IMR-90 (cell line): ENCODE results near the gene CHD9. TPM values are rescaled to one million over a fixed set of nuclear protein-coding genes. Genes with fewer than 3 reads are reported as not detected.

Source experiments
- ATAC-seq: fragments of 200-7000 bp; cut with Tn5 transposase; 2 replicates; pipeline ENCODE4 v1.9.1; 2020; ENCODE audit warnings: low read depth, mild to moderate bottlenecking, moderate library complexity
- BruUV-seq: library from RNA; stranded (reverse); fragments of 400-500 nt; replicated peaks from 2 replicates; lab custom pipeline; 2021; lab: Mats Ljungman, UMichigan
- CTCF ChIA-PET: fragments of 300-600 bp; formaldehyde crosslinking; extraction: SDS; loops from one replicate; lab custom pipeline; 2021; ENCODE audit warnings: antibody characterized with exemption; lab: Yijun Ruan, JAX
- POLR2A ChIA-PET: fragments of 300-600 bp; sonication (Branson Sonifier 250); formaldehyde crosslinking; loops from one replicate; lab custom pipeline; 2022; ENCODE audit warnings: antibody characterized with exemption; ENCODE audit not compliant: unreplicated experiment; lab: Charles Lee
- DNase-seq: peaks from one replicate; pipeline ENCODE4 v3.0.0; 2013
- H2AFZ ChIP-seq: replicated peaks from 2 replicates; pipeline ENCODE3; 2013; ENCODE audit warnings: low read length, mild to moderate bottlenecking; ENCODE audit not compliant: poor library complexity
- H2AK5ac ChIP-seq: 2 replicates; pipeline ENCODE4 v1.6.1; 2013; ENCODE audit warnings: low read depth, low read length, inconsistent platforms
- H2AK9ac ChIP-seq: replicated peaks from 2 replicates; pipeline ENCODE3; 2013; ENCODE audit warnings: mild to moderate bottlenecking, low read depth, low read length, moderate library complexity; ENCODE audit not compliant: poor library complexity
- H2BK120ac ChIP-seq: 2 replicates; pipeline ENCODE4 v1.6.1; 2013; ENCODE audit warnings: low read depth, low read length, inconsistent platforms
- H2BK15ac ChIP-seq: 3 replicates; pipeline ENCODE4 v1.6.1; 2013; ENCODE audit warnings: low read depth, low read length, inconsistent platforms
- H2BK20ac ChIP-seq: 2 replicates; pipeline ENCODE4 v1.6.1; 2013; ENCODE audit warnings: low read depth, mild to moderate bottlenecking, inconsistent platforms, low read length, moderate library complexity
- H2BK5ac ChIP-seq: 2 replicates; pipeline ENCODE4 v1.6.1; 2013; ENCODE audit warnings: mild to moderate bottlenecking, low read depth, low read length, inconsistent platforms; ENCODE audit not compliant: poor library complexity, severe bottlenecking
- H3K14ac ChIP-seq: replicated peaks from 2 replicates; pipeline ENCODE4 v1.6.1; 2013; ENCODE audit warnings: low read depth, low read length, inconsistent platforms
- H3K18ac ChIP-seq: 2 replicates; pipeline ENCODE4 v1.6.1; 2013; ENCODE audit warnings: low read depth, low read length, control low read depth
- H3K23ac ChIP-seq: 2 replicates; pipeline ENCODE4 v1.6.1; 2013; ENCODE audit warnings: low read depth, low read length, inconsistent platforms
- H3K27ac ChIP-seq: 2 replicates; pipeline ENCODE4 v1.5.1; 2013; ENCODE audit warnings: mild to moderate bottlenecking, control low read depth, low read length; ENCODE audit not compliant: insufficient read depth
- H3K27me3 ChIP-seq: 2 replicates; pipeline ENCODE4 v1.6.1; 2013; ENCODE audit warnings: low read length; ENCODE audit not compliant: control insufficient read depth, insufficient read depth
- H3K36me3 ChIP-seq: 2 replicates; pipeline ENCODE4 v1.6.1; 2013; ENCODE audit warnings: low read length, mixed read lengths; ENCODE audit not compliant: control insufficient read depth, insufficient read depth
- H3K4ac ChIP-seq: 2 replicates; pipeline ENCODE4 v1.6.1; 2013; ENCODE audit warnings: low read depth, low read length, inconsistent platforms
- H3K4me1 ChIP-seq: 2 replicates; pipeline ENCODE4 v1.6.1; 2013; ENCODE audit warnings: low read length, mixed read lengths; ENCODE audit not compliant: control insufficient read depth, insufficient read depth
- H3K4me2 ChIP-seq: 2 replicates; pipeline ENCODE4 v1.6.1; 2013; ENCODE audit warnings: low read depth, mild to moderate bottlenecking, control low read depth, low read length, moderate library complexity
- H3K4me3 ChIP-seq: 2 replicates; pipeline ENCODE4 v1.5.1; 2013; ENCODE audit warnings: low read depth, mild to moderate bottlenecking, control low read depth, low read length, moderate library complexity; ENCODE audit not compliant: insufficient read depth
- H3K56ac ChIP-seq: 2 replicates; pipeline ENCODE4 v1.6.1; 2013; ENCODE audit warnings: low read length, inconsistent platforms; ENCODE audit not compliant: insufficient read depth; ENCODE audit errors: extremely low read depth
- H3K79me1 ChIP-seq, 2 experiments: 2 replicates each; pipeline ENCODE4 v1.6.1; 2013; ENCODE audit warnings: low read length in 2 of 2, inconsistent platforms in 1 of 2, low read depth in 1 of 2
- H3K9ac ChIP-seq: 2 replicates; pipeline ENCODE4 v1.6.1; 2013; ENCODE audit warnings: low read depth, low read length, control low read depth
- H3K9me1 ChIP-seq: 2 replicates; pipeline ENCODE4 v1.6.1; 2013; ENCODE audit warnings: low read length, inconsistent platforms; ENCODE audit not compliant: insufficient read depth
- H3K9me3 ChIP-seq: 2 replicates; pipeline ENCODE4 v1.6.1; 2013; ENCODE audit warnings: low read length; ENCODE audit not compliant: control insufficient read depth, insufficient read depth
- H4K20me1 ChIP-seq: 2 replicates; pipeline ENCODE4 v1.6.1; 2013; ENCODE audit warnings: low read length, inconsistent platforms; ENCODE audit not compliant: insufficient read depth
- H4K5ac ChIP-seq: 2 replicates; pipeline ENCODE4 v1.6.1; 2013; ENCODE audit warnings: mild to moderate bottlenecking, low read depth, low read length, control low read depth
- H4K8ac ChIP-seq, 2 experiments: 2 replicates each; pipeline ENCODE4 v1.6.1; 2013; ENCODE audit warnings: low read depth in 2 of 2, low read length in 2 of 2, control low read depth in 1 of 2, inconsistent platforms in 1 of 2
- H4K91ac ChIP-seq: 2 replicates; pipeline ENCODE4 v1.6.1; 2013; ENCODE audit warnings: low read depth, low read length, inconsistent platforms; ENCODE audit not compliant: insufficient read depth
- BHLHE40 ChIP-seq: fragments of 150-350 bp; IDR thresholded peaks from 2 replicates; pipeline ENCODE4 v1.6.1; 2016; ENCODE audit warnings: mild to moderate bottlenecking, low read depth, low read length
- CEBPB ChIP-seq: IDR thresholded peaks from 2 replicates; pipeline ENCODE4 v1.6.1; 2012; ENCODE audit warnings: low read depth, low read length, improper control_type of control experiment
- CHD1 ChIP-seq: IDR thresholded peaks from 2 replicates; pipeline ENCODE4 v1.6.1; 2012; ENCODE audit warnings: low read depth, low read length, improper control_type of control experiment
- FOS ChIP-seq: fragments of 150-350 bp; IDR thresholded peaks from 2 replicates; pipeline ENCODE4 v1.6.1; 2016; ENCODE audit warnings: low read depth, low read length
- MAFK ChIP-seq: IDR thresholded peaks from 2 replicates; pipeline ENCODE4 v1.6.1; 2012; ENCODE audit warnings: low read depth, low read length, improper control_type of control experiment
- MAZ ChIP-seq: IDR thresholded peaks from 2 replicates; pipeline ENCODE4 v1.6.1; 2012; ENCODE audit warnings: low read depth, mild to moderate bottlenecking, low read length, improper control_type of control experiment, moderate library complexity, borderline replicate concordance
- MXI1 ChIP-seq: IDR thresholded peaks from 2 replicates; pipeline ENCODE4 v1.6.1; 2012; ENCODE audit warnings: low read depth, mild to moderate bottlenecking, low read length, moderate library complexity, borderline replicate concordance
- NFE2L2 ChIP-seq: fragments of 150-350 bp; IDR thresholded peaks from 2 replicates; pipeline ENCODE4 v1.6.1; 2016; ENCODE audit warnings: low read depth, mild to moderate bottlenecking, low read length
- POLR2A ChIP-seq: IDR thresholded peaks from 2 replicates; pipeline ENCODE4 v1.6.1; 2012; ENCODE audit warnings: mild to moderate bottlenecking, low read depth, low read length
- RAD21 ChIP-seq: IDR thresholded peaks from 2 replicates; pipeline ENCODE4 v1.6.1; 2012; ENCODE audit warnings: low read length, improper control_type of control experiment
- RCOR1 ChIP-seq: IDR thresholded peaks from 2 replicates; pipeline ENCODE4 v1.6.1; 2012; ENCODE audit warnings: mild to moderate bottlenecking, low read length, improper control_type of control experiment; ENCODE audit not compliant: insufficient replicate concordance
- RFX5 ChIP-seq: IDR thresholded peaks from 2 replicates; pipeline ENCODE4 v1.8.0; 2012; ENCODE audit warnings: low read depth, mild to moderate bottlenecking, low read length, moderate library complexity
- SMC3 ChIP-seq: fragments of 150-350 bp; IDR thresholded peaks from 2 replicates; pipeline ENCODE4 v1.6.1; 2016; ENCODE audit warnings: low read depth, mild to moderate bottlenecking, antibody characterized with exemption, low read length, moderate library complexity
- WGBS, 2 experiments: methylation state at CpG; one replicate each; pipeline versions ENCODE4 v1.1.5 to v1.1.7; 2013; ENCODE audit warnings: missing lambda C conversion rate in 2 of 2; ENCODE audit not compliant: insufficient read length in 1 of 2; ENCODE audit errors: extremely low coverage in 2 of 2; 5-methylcytosine and 5-hydroxymethylcytosine counted together
- dilution Hi-C: fragments of 300-500 bp; cut with HindIII; formaldehyde crosslinking; loops from one replicate; pipeline ENCODE4 v1.14.3; 2018; ENCODE audit warnings: low sequenced_read_pairs; ENCODE audit not compliant: unreplicated experiment
- in situ Hi-C: fragments of 300-500 bp; cut with MboI; formaldehyde crosslinking; loops from 3 replicates; pipeline ENCODE4 v1.14.3; 2019; ENCODE audit warnings: low sequenced_read_pairs, inconsistent platforms, mixed read lengths
- intact Hi-C: fragments of 100-400 bp; cut with micrococcal nuclease; formaldehyde crosslinking; loops from 2 replicates; pipeline ENCODE4 v1.10.0; 2022
- polyA plus RNA-seq, 3 experiments: library from polyadenylated mRNA; depleted of rRNA; stranded (reverse); fragments of >200 nt; gene quantifications; 2 replicates each; pipeline ENCODE4 v1.2.3, GENCODE V29; 2012; ENCODE audit warnings: low replicate concordance in 1 of 3
- total RNA-seq: library from RNA; depleted of rRNA; stranded (reverse); fragments of >200 nt; gene quantifications from 2 replicates; pipeline ENCODE4 v1.2.3, GENCODE V29; 2012
- TF ChIP-seq, protein P1 (sequence below): fragments of 150-350 bp; IDR thresholded peaks from 2 replicates; pipeline ENCODE4 v1.6.1; 2017; ENCODE audit warnings: mild to moderate bottlenecking, antibody characterized with exemption, low read length, low read depth
- TF ChIP-seq, protein P2 (sequence below): conservative IDR thresholded peaks from 2 replicates; pipeline ENCODE4 v1.5.1; 2012; ENCODE audit warnings: mild to moderate bottlenecking, low read depth, low read length, improper control_type of control experiment
- TF ChIP-seq, protein P3 (sequence below): fragments of 150-350 bp; IDR thresholded peaks from 2 replicates; pipeline ENCODE4 v1.6.1; 2016; ENCODE audit warnings: low read depth, mild to moderate bottlenecking, low read length, moderate library complexity, borderline replicate concordance

The CHD9 gene
- total and polyA plus RNA-seq, 2 of the 4 experiments (the other 2 are of a cell fraction) = 9.1 to 48.8 TPM

DNA sequence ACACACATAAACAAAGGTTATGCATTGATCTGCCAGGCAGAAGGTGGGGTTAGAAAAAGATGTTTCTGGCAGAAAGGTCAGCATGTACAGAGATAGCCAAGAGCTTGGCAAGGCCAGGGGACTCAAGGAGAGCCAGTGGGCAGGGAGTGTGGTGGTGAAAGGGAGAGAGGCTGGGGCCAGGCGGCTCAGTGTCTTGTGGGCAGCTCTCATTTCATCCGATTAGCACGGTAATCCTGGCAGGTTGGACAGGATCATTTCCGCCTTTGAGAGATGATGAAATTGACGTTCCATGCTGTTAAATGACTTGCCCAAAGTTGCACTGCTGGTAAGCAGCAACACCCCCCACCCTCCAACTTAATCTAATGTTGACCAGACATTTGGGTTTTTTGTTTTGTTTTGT, 3.6 kb downstream of the CHD9 start:
- in situ Hi-C loops = loop anchor here (10.0 to 25.0 kb wide), 4 partner anchors 96 to 1171 kb away; partner anchors contain the start of gene RBL2
- TF ChIP-seq SMC3 (no peak), MAZ (no peak), POLR2A (no peak), NFE2L2 (no peak), MXI1 (no peak), RFX5 (no peak), BHLHE40 (no peak), CEBPB (no peak), RCOR1 (no peak), RAD21 (no peak), MAFK (no peak), FOS (no peak), CHD1 (no peak)
- TF ChIP-seq, protein P1, sequence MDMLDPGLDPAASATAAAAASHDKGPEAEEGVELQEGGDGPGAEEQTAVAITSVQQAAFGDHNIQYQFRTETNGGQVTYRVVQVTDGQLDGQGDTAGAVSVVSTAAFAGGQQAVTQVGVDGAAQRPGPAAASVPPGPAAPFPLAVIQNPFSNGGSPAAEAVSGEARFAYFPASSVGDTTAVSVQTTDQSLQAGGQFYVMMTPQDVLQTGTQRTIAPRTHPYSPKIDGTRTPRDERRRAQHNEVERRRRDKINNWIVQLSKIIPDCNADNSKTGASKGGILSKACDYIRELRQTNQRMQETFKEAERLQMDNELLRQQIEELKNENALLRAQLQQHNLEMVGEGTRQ = no peak
- TF ChIP-seq, protein P2, sequence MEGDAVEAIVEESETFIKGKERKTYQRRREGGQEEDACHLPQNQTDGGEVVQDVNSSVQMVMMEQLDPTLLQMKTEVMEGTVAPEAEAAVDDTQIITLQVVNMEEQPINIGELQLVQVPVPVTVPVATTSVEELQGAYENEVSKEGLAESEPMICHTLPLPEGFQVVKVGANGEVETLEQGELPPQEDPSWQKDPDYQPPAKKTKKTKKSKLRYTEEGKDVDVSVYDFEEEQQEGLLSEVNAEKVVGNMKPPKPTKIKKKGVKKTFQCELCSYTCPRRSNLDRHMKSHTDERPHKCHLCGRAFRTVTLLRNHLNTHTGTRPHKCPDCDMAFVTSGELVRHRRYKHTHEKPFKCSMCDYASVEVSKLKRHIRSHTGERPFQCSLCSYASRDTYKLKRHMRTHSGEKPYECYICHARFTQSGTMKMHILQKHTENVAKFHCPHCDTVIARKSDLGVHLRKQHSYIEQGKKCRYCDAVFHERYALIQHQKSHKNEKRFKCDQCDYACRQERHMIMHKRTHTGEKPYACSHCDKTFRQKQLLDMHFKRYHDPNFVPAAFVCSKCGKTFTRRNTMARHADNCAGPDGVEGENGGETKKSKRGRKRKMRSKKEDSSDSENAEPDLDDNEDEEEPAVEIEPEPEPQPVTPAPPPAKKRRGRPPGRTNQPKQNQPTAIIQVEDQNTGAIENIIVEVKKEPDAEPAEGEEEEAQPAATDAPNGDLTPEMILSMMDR = no peak
- TF ChIP-seq, protein P3, sequence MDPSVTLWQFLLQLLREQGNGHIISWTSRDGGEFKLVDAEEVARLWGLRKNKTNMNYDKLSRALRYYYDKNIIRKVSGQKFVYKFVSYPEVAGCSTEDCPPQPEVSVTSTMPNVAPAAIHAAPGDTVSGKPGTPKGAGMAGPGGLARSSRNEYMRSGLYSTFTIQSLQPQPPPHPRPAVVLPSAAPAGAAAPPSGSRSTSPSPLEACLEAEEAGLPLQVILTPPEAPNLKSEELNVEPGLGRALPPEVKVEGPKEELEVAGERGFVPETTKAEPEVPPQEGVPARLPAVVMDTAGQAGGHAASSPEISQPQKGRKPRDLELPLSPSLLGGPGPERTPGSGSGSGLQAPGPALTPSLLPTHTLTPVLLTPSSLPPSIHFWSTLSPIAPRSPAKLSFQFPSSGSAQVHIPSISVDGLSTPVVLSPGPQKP = no peak

More for the DNA sequence above, 3.6 kb downstream of the CHD9 start:
- no peak overlapping the region for H4K91ac ChIP-seq
- H3K23ac ChIP-seq = no peak overlapping the region
- no peak overlapping the region for H3K18ac ChIP-seq
- H3K4ac ChIP-seq = no peak overlapping the region
- H3K9me3 ChIP-seq = no peaks in the 10 kb centered on the region
- H3K56ac ChIP-seq = no peak overlapping the region
- peaks cover 6% of the 10 kb centered on the region; the same call in 1 of the 2 replicates for H3K9me1 ChIP-seq
- no peak overlapping the region for H3K27ac ChIP-seq
- H4K8ac ChIP-seq = no peak overlapping the region
- no CpG with 5 or more reads among the region's 5 CpGs for WGBS, 2 experiments
- H2BK5ac ChIP-seq = no peak overlapping the region
- no peak overlapping the region for H2AFZ ChIP-seq
- CTCF ChIA-PET = no interaction called here
- H3K79me1 ChIP-seq = peaks cover 20 to 68% of the 10 kb centered on the region in 2 experiments
- no TSS peak for BruUV-seq
- 0 out of 2 replicates have a peak, but pooled peaks cover 3% of the 10 kb centered on the region for H4K20me1 ChIP-seq
- intact Hi-C loops (no loop called here), dilution Hi-C loops (no loop called here)
- no peak overlapping the region for H3K14ac ChIP-seq
- peaks cover 13% of the 10 kb centered on the region for H3K4me1 ChIP-seq
- DNase-seq = no peak
- H2BK120ac ChIP-seq = no peak overlapping the region
- POLR2A ChIA-PET = no interaction called here
- no peak overlapping the region for H2BK20ac ChIP-seq
- H2AK9ac ChIP-seq = no peak overlapping the region
- no peak overlapping the region for H2BK15ac ChIP-seq
- H3K4me3 ChIP-seq = no peak overlapping the region
- no peak for ATAC-seq
- H3K36me3 ChIP-seq = no peaks in the 10 kb centered on the region
- no peak overlapping the region for H3K4me2 ChIP-seq
- no peak overlapping the region for H3K9ac ChIP-seq
- no peaks in the 10 kb centered on the region for H3K27me3 ChIP-seq
- 0 out of 2 replicates have a peak overlapping the region, but pooled peaks have one; percentile 43 for H2AK5ac ChIP-seq
- no peak overlapping the region for H4K5ac ChIP-seq
